GM18909 (cell line): Measurements from ENCODE around the gene RBM24.

Experiments
- ATAC-seq: cut with Tn5 transposase; IDR thresholded peaks from one replicate; pipeline ENCODE4 v1.9.1; 2021; ENCODE audit warnings: mild to moderate bottlenecking; ENCODE audit not compliant: unreplicated experiment, poor library complexity

Gene RBM24

DNA sequence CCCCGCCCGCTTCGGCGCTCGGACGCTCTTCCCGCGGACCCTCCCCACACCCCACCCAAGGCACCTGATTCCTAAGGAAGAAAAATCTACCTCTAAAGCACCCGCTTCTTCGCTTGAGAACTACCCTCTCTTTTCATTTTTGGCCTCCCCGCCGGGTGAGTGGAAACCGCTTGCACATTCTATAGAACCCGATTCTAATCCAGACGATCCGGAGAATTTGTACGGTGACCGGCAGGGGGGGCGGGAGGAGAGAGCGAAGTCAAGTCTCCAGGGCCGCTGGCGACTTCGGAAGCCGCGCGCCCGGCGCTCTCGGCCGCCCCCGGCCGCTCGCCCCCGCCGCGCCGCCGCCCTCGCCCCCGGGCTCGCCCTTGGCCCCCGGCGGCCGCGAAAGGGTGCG lies at the start of gene RBM24:
RBM24 (plus strand) TSS at position 262 of the 397 bp plus-strand sequence. CDS start 221 bp downstream, outside the sequence.
- no peak for ATAC-seq

DNA sequence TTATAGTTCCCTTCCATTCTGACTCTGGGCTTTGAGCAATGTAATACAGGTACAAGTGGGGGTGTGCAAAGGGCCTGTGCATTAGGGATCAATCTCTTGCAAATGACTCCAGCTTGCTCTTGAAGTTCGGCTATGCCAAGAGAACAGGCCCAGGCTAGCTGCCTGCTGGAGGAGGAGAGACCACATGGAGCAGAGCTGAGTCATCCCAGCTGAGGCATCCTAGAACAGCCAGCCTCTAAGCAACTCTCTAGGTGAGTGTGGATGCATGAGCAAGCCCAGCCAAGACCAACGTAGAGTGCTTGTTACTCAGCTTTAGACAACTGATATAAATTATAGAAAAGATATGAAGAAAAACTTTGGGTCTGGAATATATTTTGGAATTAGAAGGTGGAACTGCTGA lies 47.6 kb upstream of the RBM24 start:
- no peak for ATAC-seq

DNA sequence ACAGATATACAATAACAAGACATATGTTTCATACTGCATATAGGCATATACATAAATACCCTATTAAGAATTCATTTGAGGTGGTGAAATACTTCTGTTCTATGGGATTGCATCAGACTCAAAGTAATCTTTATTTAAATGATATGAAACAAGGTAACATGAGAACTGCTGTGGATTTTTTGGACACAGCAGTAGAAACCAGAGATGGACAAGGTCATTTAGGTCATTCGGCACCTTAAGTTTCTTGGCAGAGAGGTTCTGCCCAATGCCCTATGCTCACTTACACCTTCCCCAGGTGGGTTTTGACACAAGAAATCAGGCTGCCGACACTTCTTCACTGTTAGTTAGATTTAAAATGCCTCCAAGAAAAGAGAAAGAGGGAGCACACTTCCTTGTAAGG lies 43.9 kb upstream of the RBM24 start:
- ATAC-seq = no peak

DNA sequence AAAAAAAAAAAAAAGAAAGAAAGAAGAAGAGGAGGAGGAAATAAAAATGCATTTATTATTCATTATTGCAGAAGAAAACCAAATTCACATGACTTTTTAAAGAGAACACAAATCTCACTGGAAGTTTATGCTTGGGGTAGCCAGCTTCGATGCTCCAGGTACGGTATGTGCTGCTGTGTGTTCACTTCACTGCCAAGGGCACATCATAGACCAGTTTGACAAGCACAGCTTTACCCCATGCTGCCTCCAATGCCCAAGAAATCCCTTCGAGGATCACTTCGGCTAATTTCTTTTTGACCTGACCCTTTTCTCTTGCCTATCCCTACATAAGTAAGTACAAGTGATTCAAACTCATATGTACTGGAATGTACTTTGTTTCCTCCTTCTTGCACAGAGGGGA lies 41.9 kb upstream of the RBM24 start:
- no peak for ATAC-seq

DNA sequence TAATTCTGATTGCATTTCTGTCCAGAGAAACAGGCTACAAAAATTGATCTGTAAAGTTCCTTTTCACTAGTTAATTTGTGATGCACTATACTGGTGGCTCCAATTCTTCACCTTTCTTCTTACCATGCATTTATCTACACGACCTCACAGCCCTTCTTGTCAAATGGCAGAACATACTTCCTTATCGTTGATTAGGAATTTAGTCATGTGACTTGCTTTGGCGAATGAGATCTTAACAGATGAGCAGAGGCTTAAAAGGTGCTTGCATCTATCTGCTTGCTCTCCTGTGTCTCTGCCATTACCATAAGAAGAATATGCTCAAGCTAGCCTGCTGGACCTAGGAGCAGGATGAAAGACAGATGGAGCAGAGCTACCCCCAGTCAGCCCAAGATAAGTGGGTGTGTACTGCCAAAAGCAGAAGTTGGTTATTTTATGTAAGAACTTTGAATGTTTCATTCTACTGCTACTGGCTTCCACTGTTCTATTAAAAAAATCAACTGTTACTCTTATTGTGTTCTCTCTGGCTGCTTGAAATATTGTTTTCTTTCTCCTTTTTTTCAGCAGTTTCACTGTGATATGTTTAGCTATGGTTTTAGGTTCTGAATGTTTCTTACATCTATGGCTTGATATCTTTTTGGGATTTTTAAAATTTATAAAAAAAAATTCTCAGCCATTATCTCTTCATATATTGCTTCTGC lies 40.2 kb upstream of the RBM24 start:
- no peak for ATAC-seq

DNA sequence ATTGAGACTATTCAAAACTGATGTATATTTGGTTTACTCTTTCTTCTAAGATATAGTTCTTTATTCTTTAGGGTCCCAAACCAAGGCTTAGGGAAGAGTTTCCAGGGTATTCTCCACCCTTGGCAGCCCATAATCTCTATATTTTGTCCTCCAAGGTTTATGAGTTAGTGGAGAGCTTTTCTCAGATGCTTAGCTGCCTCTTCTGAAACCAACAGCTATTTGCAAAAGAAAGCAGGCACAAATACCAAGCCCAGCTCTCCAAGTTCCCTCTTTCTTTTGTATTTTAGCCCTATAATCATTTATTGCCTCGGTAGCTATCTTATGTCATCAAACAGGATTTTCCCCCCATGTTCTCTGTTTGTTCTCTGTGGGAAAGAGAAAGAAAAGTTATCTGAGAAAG lies 39.1 kb upstream of the RBM24 start:
- no peak for ATAC-seq

DNA sequence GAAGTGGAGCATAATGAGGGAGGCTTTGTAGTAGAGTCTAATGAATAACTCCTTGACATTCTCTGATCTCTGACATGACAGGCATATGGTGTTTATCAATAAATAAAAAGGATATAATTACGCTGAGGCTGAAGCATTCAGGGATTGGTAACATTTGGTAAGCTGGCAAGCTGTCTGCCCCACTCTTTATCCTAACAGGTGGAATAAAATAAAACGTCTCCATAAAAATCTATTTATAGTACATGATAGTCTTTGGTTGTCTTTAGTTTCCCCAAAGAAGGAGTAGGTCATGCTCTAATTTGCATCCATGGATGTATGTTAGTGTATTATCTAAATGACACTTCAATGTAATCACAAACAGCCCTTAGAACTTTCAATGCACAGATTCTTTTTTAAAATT lies 30.9 kb upstream of the RBM24 start:
- no peak for ATAC-seq

DNA sequence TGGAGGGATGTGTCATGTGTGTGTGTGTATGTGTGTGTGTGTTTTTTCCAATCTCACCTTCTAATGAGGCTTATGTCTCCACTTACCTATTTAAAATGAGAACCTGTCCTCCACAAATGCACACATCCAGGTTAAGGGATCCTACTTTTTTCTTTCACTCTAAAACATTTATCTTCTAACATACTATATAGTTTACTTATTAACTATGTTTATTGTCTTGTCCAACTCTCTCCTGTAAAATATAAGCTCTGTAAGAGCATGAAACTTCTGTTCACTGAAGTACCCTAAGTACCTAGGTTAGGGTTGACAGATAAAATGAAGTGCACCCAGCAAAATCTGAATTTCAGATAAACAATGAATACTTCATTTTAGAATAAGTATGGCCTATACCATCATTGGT lies 29.2 kb upstream of the RBM24 start:
- no peak for ATAC-seq

DNA sequence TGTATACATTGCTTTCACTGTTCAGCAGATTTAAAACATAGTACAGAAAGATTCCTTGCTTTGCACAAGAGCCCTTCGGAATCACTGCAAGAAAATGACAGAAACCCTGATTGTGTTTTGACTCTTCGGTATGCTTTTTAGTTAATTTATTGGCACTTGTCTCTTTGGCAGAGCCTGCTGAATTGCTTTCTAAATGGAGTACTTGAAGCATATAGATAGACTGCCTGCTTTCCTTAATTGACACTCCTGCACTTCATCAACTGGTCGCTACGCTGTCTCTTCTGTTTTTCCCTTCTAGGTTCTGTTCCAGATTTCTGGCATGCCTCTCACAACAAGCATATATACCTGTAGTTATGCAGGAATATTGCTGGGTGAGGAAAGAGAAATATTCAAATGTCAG lies 22.4 kb upstream of the RBM24 start:
- ATAC-seq = no peak

DNA sequence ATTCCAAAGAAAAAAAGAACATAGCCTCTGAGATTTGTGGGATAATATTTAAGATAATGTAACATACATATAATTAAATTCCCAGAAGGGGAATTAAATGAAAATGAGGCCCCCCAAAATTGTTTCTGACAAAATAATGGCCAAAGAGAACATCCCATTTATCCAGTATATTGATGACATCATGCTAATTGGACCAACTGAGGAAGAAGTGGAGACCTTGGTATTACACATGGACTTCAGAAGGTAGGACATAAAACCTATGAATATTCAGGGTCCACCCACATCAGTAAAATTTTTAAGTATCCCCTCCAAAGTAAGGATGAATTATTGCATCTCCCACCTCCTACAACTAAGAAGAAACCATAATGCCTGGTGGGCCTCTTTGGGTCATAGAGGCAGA lies 15.6 kb upstream of the RBM24 start:
- ATAC-seq = no peak

DNA sequence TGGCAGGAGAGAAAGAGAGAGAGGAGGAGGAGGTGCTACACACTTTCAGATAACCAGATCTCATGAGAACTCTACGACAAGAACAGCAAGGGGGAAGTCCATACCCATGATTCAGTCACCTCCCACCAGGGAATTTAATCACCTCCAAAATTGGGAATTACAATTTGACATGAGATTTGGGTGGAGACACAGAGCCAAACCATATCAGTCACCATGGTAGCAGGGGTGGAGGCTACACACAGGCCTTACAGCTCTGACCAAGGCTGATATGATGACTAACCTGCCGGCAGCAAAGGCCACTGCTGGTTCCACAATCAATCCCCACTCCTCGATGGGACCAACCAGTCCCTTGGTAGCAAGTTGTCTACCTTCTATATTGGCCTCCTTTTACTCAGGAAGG lies 13.6 kb upstream of the RBM24 start:
- ATAC-seq = no peak

DNA sequence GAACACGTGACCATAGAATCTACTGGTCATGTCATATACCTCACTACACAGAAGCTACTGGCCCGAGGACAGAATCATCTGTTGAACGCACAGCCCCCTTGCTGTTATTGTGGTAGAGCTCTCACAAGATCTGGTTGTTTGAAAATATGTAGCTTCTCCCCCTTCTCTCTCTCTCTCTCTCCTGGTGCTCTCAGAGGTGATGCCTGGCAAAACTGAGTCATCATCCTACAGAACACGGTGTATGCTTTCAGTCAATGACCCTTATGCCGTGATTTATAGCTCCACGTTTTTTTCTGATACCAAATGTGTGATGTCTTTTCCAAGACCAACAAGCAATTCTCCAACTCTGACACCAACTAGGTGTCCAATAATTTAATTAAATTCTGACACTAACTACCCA lies 13.0 kb upstream of the RBM24 start:
- no peak for ATAC-seq

DNA sequence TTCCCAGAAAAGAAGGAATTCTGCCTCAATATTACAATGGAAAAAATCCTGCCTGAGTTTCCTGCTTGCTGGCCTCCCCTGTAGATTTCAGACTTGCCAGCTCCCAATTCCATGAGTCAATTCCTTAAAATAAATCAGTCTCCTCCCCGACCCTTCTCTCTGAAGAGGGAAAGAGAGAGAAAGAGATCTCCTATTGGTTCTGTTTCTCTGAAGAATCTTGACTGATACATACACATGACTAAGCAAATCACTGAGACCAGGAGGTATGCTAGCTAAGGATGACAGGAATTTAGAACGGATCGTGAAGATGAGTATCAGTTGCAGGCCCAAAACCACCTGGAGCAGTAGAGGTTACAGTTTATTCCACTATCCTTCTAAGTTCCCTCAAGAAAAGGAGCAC lies 11.3 kb upstream of the RBM24 start:
- ATAC-seq = no peak

DNA sequence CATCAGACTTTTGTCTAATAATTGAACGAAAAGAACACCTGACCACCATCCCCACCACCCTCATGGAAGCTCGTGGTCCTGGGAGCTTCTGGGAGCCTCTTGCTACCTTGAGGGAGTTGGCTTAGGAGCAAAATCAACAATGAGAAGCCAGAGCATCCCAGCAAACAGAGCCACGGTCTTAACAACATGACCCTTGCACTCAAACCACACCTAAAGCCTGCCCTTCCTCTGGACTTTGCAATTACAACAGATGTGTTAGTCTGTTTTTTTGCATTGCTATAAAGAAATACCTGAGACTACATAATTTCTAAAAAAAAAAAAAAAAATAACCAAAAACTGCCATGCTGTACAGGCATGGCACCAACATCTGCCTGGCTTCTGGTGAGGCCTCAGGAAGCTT lies 9.5 kb upstream of the RBM24 start:
- ATAC-seq = no peak

DNA sequence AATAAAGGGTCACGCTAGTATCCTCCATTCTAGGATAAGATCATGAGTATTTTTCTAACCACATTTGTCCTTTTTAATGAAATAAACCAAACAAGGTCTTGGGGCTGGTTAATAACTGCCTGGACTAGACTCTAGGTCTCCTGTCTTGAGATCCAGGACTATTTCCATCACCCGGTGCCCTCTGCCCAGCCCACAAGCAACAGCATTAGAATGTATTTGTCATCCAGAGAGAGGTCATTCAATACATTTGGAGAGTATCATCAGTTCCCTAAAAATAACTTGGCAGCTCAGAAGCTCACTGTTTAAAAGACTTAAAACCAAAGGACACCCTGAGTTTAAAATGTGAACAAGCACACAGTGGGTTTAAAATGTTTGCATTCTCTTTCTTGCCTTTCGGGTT lies 4.4 kb upstream of the RBM24 start:
- no peak for ATAC-seq

DNA sequence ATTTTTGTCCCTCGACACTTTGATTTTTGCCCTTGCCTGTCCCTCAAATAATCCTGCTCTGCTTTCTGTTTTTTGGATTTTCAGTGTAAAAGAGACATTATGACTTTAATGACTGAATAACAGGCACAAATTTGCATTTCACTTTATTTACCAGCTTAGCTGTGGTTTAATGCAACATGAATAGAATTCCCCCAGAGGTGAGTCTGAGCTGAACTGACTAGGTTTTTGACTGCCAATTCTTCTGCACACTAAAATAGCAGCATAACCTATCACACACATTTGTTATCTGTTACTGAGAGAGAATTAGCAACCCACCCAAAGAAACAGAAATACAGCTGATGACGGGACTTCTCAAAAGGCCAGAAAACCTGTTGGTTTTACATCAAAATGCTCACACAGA lies 3.9 kb upstream of the RBM24 start:
- ATAC-seq = no peak

DNA sequence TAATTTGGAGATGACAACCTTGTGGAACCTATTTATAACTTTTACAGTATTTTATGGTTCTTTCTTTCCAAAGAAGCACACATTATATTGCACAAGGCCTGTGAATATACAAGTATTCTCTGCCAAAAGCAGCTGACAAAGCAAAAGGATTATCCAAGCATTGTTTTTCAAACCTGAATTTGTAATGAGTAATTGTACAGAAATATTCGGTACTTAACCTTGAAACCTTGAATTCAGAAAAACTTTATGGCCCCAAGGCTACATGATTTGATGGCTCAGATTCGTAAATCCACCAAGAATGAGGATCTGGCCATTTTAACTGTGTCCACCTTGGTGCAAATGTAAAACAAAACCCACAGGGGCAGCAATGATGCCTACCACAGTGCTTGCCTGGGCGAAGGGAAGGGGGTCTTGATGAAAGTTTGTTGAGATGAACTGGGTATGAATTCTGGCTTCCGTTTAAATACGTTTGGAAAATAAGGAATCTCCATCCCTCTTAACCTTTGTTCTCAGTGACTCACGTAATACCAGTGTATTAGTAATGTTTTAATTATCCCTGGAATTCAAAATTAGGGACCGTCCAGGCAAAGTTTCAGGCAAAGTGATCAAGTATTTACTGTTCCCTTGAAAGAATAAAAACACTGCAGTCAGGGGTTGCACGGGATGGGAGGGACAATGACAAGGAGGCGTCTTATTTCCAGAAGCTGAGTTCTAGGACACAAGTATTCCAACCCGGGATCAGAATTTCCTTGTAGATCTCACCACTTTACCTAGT lies 2.7 kb upstream of the RBM24 start:
- no peak for ATAC-seq

DNA sequence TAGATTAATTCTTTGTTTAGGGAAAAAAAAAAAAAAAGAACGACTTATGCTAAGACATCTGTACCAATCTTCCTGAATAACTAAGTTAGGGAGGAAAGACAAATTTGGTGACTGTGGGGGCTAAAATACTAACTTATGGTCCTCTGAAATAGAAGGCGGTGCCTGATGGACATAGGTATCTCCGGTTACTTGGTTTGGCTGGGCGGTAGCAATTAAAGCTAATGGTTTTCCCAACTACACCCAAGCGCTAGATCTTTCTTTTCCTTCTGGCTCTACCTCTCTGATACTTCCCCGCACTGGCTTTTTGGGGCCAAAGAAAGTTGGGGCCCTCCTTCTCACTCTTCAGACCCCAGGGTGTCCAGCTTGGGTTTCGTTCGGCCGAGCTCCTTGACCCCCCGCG lies 1.0 kb upstream of the RBM24 start:
- ATAC-seq = no peak

DNA sequence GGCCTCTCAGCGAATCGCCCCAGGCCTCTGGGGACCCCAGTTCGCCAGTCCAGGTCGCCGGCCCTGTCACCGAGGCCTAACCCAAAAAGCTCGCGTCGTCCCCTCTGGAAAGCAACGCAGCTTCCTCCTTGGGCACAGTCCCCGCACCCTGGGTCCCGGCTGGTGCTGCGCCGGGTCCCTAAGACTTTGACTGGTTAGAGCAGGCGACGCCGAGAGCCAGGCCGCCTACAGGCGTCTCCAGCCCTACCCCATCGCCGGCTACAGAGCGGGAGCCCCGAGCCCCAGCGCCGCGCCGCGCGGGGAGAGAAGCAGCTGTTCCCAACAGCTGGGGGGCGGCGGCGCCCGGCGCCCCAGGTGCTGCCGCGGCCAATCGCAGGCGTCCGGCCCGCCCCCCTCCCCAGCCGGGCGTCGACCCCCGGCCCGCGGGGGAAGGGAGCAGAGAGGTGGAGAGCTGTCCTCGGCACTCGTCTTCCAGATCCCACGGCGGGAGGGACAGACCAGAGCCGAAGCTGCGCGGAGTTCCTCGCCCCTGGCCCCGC lies 540 bp upstream of the RBM24 start:
- ATAC-seq = no peak

DNA sequence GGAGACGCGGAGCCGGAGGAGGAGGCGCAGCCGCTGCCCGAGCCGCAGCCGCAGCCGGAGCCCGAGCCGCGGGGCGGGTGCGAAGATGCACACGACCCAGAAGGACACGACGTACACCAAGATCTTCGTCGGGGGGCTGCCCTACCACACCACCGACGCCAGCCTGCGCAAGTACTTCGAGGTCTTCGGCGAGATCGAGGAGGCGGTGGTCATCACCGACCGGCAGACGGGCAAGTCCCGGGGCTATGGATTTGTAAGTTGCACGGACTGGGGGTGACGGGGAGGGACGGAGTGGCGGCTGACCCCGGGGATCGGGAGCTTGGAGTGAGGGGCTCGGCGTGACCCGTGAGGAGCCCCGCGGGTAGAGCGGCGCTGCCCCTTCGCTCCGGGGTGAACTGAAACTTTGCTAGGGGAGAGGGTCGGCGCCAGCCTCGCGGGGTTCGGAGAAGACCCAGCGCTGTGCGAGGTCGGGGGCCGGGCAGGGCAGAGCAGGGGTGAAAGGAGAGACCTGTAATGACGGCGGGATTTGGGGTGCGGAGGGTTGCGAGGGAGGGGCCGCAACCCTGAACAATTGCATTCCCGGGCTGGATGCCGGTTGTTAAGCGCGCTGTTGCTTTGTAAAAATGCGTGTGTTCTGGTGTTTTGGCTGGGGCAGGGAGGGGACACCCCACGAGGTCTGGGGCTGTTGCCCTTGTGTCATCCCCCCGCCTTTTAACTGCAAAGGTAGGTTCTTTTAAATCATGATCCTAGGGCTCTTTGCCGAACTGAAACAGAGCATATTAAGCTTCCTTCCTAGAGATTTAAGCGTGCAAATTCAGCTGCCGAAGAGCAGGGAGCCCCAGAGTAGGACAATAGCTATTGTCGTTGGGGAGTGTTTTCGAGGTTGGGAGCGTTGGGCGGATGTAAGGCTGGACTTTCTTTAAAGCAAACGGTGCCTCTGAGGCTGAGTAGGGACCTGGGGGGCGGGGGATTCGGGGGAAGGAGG lies 628 bp downstream of the RBM24 start:
- no peak for ATAC-seq

DNA sequence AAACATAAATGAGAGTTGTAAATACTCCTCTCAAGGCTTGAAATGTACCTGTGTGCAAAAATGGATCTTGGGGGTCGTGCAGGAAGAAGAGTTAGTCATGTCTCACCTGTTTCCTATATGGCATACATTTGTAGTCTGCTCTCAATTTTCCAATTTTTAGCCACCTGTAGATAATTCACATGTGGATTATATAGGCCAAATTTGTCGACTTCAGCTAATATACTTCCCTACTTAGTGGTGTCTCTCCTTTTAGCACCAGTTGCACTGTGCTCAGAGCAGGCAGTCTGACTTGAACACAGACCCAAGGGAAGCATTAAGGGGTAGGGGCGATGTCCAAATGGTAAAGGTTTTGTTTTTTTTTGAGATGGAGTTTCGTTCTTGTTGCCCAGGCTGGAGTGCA lies 1.9 kb downstream of the RBM24 start:
- ATAC-seq = no peak
